GM10248 (cell line): ENCODE data around the gene MR1.

ENCODE experiments used
- CTCF ChIA-PET: fragments of 300-600 bp; sonication (Branson Sonifier 250); formaldehyde crosslinking; extraction: SDS; loops from one replicate; lab custom pipeline; 2021; ENCODE audit warnings: antibody characterized with exemption; lab: Yijun Ruan, JAX
- POLR2A ChIA-PET: fragments of 350-650 bp; sonication (Branson Sonifier 250); formaldehyde crosslinking; extraction: SDS; loops from one replicate; lab custom pipeline; 2020; ENCODE audit warnings: antibody characterized with exemption; lab: Yijun Ruan, JAX
- DNase-seq: peaks from one replicate; pipeline ENCODE4 v3.0.0; 2012; ENCODE audit errors: extremely low spot score
- CTCF ChIP-seq: IDR thresholded peaks from 2 replicates; pipeline ENCODE4 v1.5.1; 2012; ENCODE audit warnings: mild to moderate bottlenecking, low read depth; ENCODE audit errors: extremely low read depth, missing control alignments, control extremely low read depth

The MR1 gene

GRCh38 chr1:181095763-181096184, 62.0 kb downstream of the MR1 start:
- ChIA-PET CTCF (interaction anchor here (6.5 to 10.0 kb wide), 2 partner anchors 10 to 46 kb away, joined by 48 to 71 read pairs; no protein-coding TSS in a partner anchor), POLR2A (interaction anchor here (0.7 to 1.5 kb wide), 2 partner anchors 9 to 53 kb away, joined by 6 to 15 read pairs; no protein-coding TSS in a partner anchor)
- no peak for DNase-seq
- no peak for TF ChIP-seq CTCF

- POLR2A ChIA-PET = interaction anchor here (0.8 to 11.8 kb wide), 5 partner anchors 6 to 42 kb away, joined by 3 to 110 read pairs (median 3); partner anchors contain the start of gene IER5
- TF ChIP-seq CTCF = no peak
- CTCF ChIA-PET = interaction anchor here (0.7 to 10.0 kb wide), 7 partner anchors 9 to 59 kb away, joined by 3 to 71 read pairs (median 17); no protein-coding TSS in a partner anchor
- no peak for DNase-seq
These were observed 63.5 kb downstream of the MR1 start for GRCh38 chr1:181097242-181097641.

GRCh38 chr1:181099152-181100014, 65.6 kb downstream of the MR1 start:
- ChIA-PET CTCF (interaction anchor here (0.9 to 10.0 kb wide), 14 partner anchors 7 to 218 kb away, joined by 3 to 71 read pairs (median 6); partner anchors contain the start of gene IER5), POLR2A (interaction anchor here (0.6 to 11.8 kb wide), 8 partner anchors 9 to 159 kb away, joined by 3 to 110 read pairs (median 3); partner anchors contain the start of gene IER5)
- peak; percentile 48 for DNase-seq
- no peak for TF ChIP-seq CTCF

- ChIA-PET CTCF (interaction anchor here (0.8 to 6.5 kb wide), 9 partner anchors 8 to 218 kb away, joined by 3 to 48 read pairs (median 4); partner anchors contain the start of gene IER5), POLR2A (interaction anchor here (0.5 to 11.8 kb wide), 7 partner anchors 9 to 565 kb away, joined by 3 to 110 read pairs (median 3); partner anchors contain the start of gene IER5)
- no peak for DNase-seq
- no peak for TF ChIP-seq CTCF
These were observed 66.5 kb downstream of the MR1 start for GRCh38 chr1:181100015-181100905.

- TF ChIP-seq CTCF = no peak
- DNase-seq = no peak
- POLR2A ChIA-PET = interaction anchor here (0.5 to 11.8 kb wide), 5 partner anchors 10 to 565 kb away, joined by 3 to 110 read pairs (median 3); partner anchors contain the start of gene IER5
- CTCF ChIA-PET = interaction anchor here (0.9 to 6.5 kb wide), 6 partner anchors 9 to 41 kb away, joined by 3 to 48 read pairs (median 6); partner anchors contain the start of gene IER5
These were observed 67.2 kb downstream of the MR1 start for GRCh38 chr1:181100934-181101333.
